NT2/D1 (cell line): Measurements from ENCODE around the gene CAMK1D.

ENCODE experiments used
- DNase-seq: peaks from one replicate; pipeline ENCODE4 v3.0.0-alpha.2; 2011; ENCODE audit warnings: low read depth, low spot score
- H3K27me3 ChIP-seq: 2 replicates; pipeline ENCODE4 v1.6.0; 2011; ENCODE audit warnings: mild to moderate bottlenecking; ENCODE audit not compliant: insufficient read length, insufficient read depth
- H3K36me3 ChIP-seq: 2 replicates; pipeline ENCODE4 v1.6.1; 2011; ENCODE audit warnings: mild to moderate bottlenecking, low read length, mixed read lengths; ENCODE audit not compliant: insufficient read depth, insufficient read length
- H3K4me1 ChIP-seq: 2 replicates; pipeline ENCODE4 v1.5.1; 2011; ENCODE audit not compliant: insufficient read depth, insufficient read length
- H3K4me3 ChIP-seq: 2 replicates; pipeline ENCODE4 v1.5.1; 2011; ENCODE audit warnings: low read depth; ENCODE audit not compliant: insufficient read length
- H3K9ac ChIP-seq: 2 replicates; pipeline ENCODE4 v1.6.0; 2011; ENCODE audit warnings: low read depth; ENCODE audit not compliant: insufficient read length
- H3K9me3 ChIP-seq: 2 replicates; pipeline ENCODE4 v1.5.1; 2011; ENCODE audit warnings: mild to moderate bottlenecking, low read length; ENCODE audit not compliant: insufficient read depth
- SUZ12 ChIP-seq: IDR thresholded peaks from 2 replicates; pipeline ENCODE4 v1.6.1; 2011; ENCODE audit not compliant: insufficient read length, insufficient read depth; ENCODE audit errors: extremely low read depth
- YY1 ChIP-seq: IDR thresholded peaks from 2 replicates; pipeline ENCODE4 v1.6.1; 2011; ENCODE audit not compliant: insufficient read length, insufficient read depth
- ZNF274 ChIP-seq: IDR thresholded peaks from 2 replicates; pipeline ENCODE4 v1.6.1; 2011; ENCODE audit warnings: mild to moderate bottlenecking, low read depth, low read length

The CAMK1D gene

GRCh38 chr10:12629767-12630165 is 280.4 kb downstream of the CAMK1D start:
- DNase-seq: no peak
- Histone ChIP-seq H3K4me1 (no peaks in the 10 kb centered on the region), H3K9me3 (peaks cover 14% of the 10 kb centered on the region; the same call in 1 of the 2 replicates), H3K36me3 (no peaks in the 10 kb centered on the region), H3K27me3 (no peaks in the 10 kb centered on the region), H3K4me3 (no peak overlapping the region), H3K9ac (no peak overlapping the region)
- TF ChIP-seq YY1 (no peak), SUZ12 (no peak), ZNF274 (no peak)

- H3K4me1 ChIP-seq: no peaks in the 10 kb centered on the region
- H3K27me3 ChIP-seq: no peaks in the 10 kb centered on the region
- TF ChIP-seq SUZ12 (no peak), YY1 (no peak), ZNF274 (no peak)
- no peak for DNase-seq
- no peak overlapping the region for H3K4me3 ChIP-seq
- H3K9ac ChIP-seq: no peak overlapping the region
- no peaks in the 10 kb centered on the region for H3K36me3 ChIP-seq
- H3K9me3 ChIP-seq: peaks cover 14% of the 10 kb centered on the region; the same call in 1 of the 2 replicates
These were observed 281.9 kb downstream of the CAMK1D start for GRCh38 chr10:12631216-12631615.

GRCh38 chr10:12631787-12632562 is 282.6 kb downstream of the CAMK1D start:
- H3K36me3 ChIP-seq: no peaks in the 10 kb centered on the region
- H3K4me3 ChIP-seq: no peak overlapping the region
- TF ChIP-seq ZNF274 (no peak), SUZ12 (no peak), YY1 (no peak)
- H3K9ac ChIP-seq: no peak overlapping the region
- no peak for DNase-seq
- H3K27me3 ChIP-seq: no peaks in the 10 kb centered on the region
- H3K9me3 ChIP-seq: peaks cover 14% of the 10 kb centered on the region; the same call in 1 of the 2 replicates
- H3K4me1 ChIP-seq: no peaks in the 10 kb centered on the region

- Histone ChIP-seq H3K4me1 (no peaks in the 10 kb centered on the region), H3K4me3 (no peak overlapping the region), H3K36me3 (no peaks in the 10 kb centered on the region), H3K9me3 (peaks cover 14% of the 10 kb centered on the region; the same call in 1 of the 2 replicates), H3K27me3 (no peaks in the 10 kb centered on the region), H3K9ac (no peak overlapping the region)
- no peak for DNase-seq
- no peak for TF ChIP-seq SUZ12
- TF ChIP-seq ZNF274: no peak
- no peak for TF ChIP-seq YY1
These were observed 284.7 kb downstream of the CAMK1D start for GRCh38 chr10:12633776-12634620.

GRCh38 chr10:12634621-12634931 is 285.2 kb downstream of the CAMK1D start:
- no peak for DNase-seq
- H3K9me3 ChIP-seq: peaks cover 14% of the 10 kb centered on the region; the same call in 1 of the 2 replicates
- H3K4me1 ChIP-seq: no peaks in the 10 kb centered on the region
- TF ChIP-seq ZNF274 (no peak), SUZ12 (no peak), YY1 (no peak)
- no peak overlapping the region for H3K4me3 ChIP-seq
- no peak overlapping the region for H3K9ac ChIP-seq
- no peaks in the 10 kb centered on the region for H3K36me3 ChIP-seq
- H3K27me3 ChIP-seq: no peaks in the 10 kb centered on the region

- no peaks in the 10 kb centered on the region for H3K27me3 ChIP-seq
- H3K9ac ChIP-seq: no peak overlapping the region
- peaks cover 14% of the 10 kb centered on the region; the same call in 1 of the 2 replicates for H3K9me3 ChIP-seq
- peaks cover 3% of the 10 kb centered on the region for H3K4me1 ChIP-seq
- no peak overlapping the region for H3K4me3 ChIP-seq
- TF ChIP-seq ZNF274 (no peak), SUZ12 (no peak), YY1 (no peak)
- no peaks in the 10 kb centered on the region for H3K36me3 ChIP-seq
- no peak for DNase-seq
These were observed 285.8 kb downstream of the CAMK1D start for GRCh38 chr10:12635127-12635541.

GRCh38 chr10:12636571-12636970 is 287.2 kb downstream of the CAMK1D start:
- DNase-seq: no peak
- H3K9ac ChIP-seq: no peak overlapping the region
- no peaks in the 10 kb centered on the region for H3K36me3 ChIP-seq
- no peaks in the 10 kb centered on the region for H3K27me3 ChIP-seq
- TF ChIP-seq ZNF274 (no peak), YY1 (no peak), SUZ12 (no peak)
- no peak overlapping the region for H3K4me3 ChIP-seq
- H3K9me3 ChIP-seq: peaks cover 9% of the 10 kb centered on the region; the same call in 1 of the 2 replicates
- H3K4me1 ChIP-seq: peaks cover 3% of the 10 kb centered on the region
